Liver (tissue), 3 donors: ENCODE results near the gene KCNJ5.

Experiments
- EGR1 ChIP-seq, 2 donors: IDR thresholded peaks; 2 replicates each; pipeline ENCODE4 v1.6.1; 2016 to 2018; ENCODE audit warnings: antibody characterized with exemption in 2 of 2, low read depth in 2 of 2
- FOXA2 ChIP-seq: IDR thresholded peaks from 2 replicates; pipeline ENCODE4 v1.6.1; 2016; ENCODE audit warnings: antibody characterized with exemption
- GABPA ChIP-seq, 2 donors: IDR thresholded peaks in 1 of 2; conservative IDR thresholded peaks in 1 of 2; 2 replicates each; pipeline ENCODE4 v1.6.1; 2016; ENCODE audit warnings: antibody characterized with exemption in 2 of 2, mild to moderate bottlenecking in 1 of 2, moderate library complexity in 1 of 2
- HNF4A ChIP-seq, 2 donors: conservative IDR thresholded peaks; 2 replicates each; pipeline ENCODE4 v1.6.1; 2016; ENCODE audit warnings: antibody characterized with exemption in 2 of 2, mild to moderate bottlenecking in 2 of 2
- HNF4G ChIP-seq: IDR thresholded peaks from 2 replicates; pipeline ENCODE4 v1.6.1; 2016; ENCODE audit warnings: antibody characterized with exemption
- JUND ChIP-seq, 2 donors: IDR thresholded peaks; 2 replicates each; pipeline ENCODE4 v1.6.1; 2016; ENCODE audit warnings: antibody characterized with exemption in 2 of 2
- RXRA ChIP-seq, 2 donors: IDR thresholded peaks; 2 replicates each; pipeline ENCODE4 v1.6.1; 2017 to 2018; ENCODE audit warnings: antibody characterized with exemption in 2 of 2, mild to moderate bottlenecking in 1 of 2
- SP1 ChIP-seq: IDR thresholded peaks from 2 replicates; pipeline ENCODE4 v1.6.1; 2018; ENCODE audit warnings: antibody characterized with exemption, mild to moderate bottlenecking
- TAF1 ChIP-seq: conservative IDR thresholded peaks from 2 replicates; pipeline ENCODE4 v1.6.1; 2016; ENCODE audit warnings: antibody characterized with exemption, mild to moderate bottlenecking
- YY1 ChIP-seq: IDR thresholded peaks from 2 replicates; pipeline ENCODE4 v1.6.1; 2016; ENCODE audit warnings: antibody characterized with exemption, mild to moderate bottlenecking
- TF ChIP-seq, protein P1 (sequence below): fragments of 150-350 bp; IDR thresholded peaks from 2 replicates; pipeline ENCODE4 v1.5.1; 2017; ENCODE audit warnings: improper control_type of control experiment, low read depth, low read length; ENCODE audit not compliant: missing input control
- TF ChIP-seq, protein P2 (sequence below): IDR thresholded peaks from 2 replicates; pipeline ENCODE4 v1.6.1; 2016; ENCODE audit warnings: antibody characterized with exemption
- TF ChIP-seq, protein P3 (sequence below): IDR thresholded peaks from 2 replicates; pipeline ENCODE4 v1.6.1; 2016; ENCODE audit warnings: antibody characterized with exemption
- TF ChIP-seq, protein P4 (sequence below): IDR thresholded peaks from 2 replicates; pipeline ENCODE4 v1.6.1; 2016; ENCODE audit warnings: antibody characterized with exemption, mild to moderate bottlenecking
- donor health status: healthy.
- donor health status: healthy.

DNA sequence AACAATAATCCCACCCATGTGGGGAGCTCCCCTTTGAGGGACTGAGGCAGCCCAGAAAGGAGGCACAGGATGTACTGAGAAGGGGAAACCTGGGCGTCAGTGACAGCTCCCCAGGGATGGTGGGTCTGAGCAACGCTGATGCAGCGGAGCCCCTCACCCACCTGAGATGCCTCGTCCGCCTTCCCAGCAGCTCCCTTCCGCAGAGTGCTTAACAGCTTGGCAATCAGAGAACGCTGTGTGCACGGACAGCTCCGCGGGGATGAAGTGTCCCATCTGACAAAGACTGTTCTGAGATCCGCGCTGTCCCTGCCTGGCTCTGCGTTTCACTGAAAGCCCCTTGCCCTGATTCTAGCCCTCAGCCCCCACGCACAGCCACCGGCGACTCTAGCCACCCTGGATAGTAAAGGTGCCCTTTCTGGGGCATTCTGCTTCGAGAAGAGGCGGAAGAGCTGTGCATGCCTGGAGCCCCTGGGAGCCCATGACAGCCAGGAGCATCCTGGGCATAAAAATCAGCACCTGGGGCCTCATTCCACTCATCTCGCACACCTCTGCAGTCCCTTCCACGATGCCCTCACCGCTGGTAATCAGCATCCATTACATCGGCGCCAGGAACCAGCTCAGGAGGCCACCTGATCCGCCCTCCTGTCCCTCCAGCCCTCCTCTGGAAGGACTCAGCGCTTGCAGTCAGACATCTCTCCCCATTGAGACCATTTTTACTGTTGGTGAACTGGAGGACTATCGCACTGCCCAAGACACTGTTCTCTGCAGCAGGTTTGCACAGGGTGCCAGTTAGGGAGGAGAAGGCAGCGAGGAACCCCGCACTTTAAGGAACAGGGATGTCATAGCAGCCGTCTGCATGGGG is 10.7 kb downstream of the KCNJ5 start:
- TF ChIP-seq, protein P1, sequence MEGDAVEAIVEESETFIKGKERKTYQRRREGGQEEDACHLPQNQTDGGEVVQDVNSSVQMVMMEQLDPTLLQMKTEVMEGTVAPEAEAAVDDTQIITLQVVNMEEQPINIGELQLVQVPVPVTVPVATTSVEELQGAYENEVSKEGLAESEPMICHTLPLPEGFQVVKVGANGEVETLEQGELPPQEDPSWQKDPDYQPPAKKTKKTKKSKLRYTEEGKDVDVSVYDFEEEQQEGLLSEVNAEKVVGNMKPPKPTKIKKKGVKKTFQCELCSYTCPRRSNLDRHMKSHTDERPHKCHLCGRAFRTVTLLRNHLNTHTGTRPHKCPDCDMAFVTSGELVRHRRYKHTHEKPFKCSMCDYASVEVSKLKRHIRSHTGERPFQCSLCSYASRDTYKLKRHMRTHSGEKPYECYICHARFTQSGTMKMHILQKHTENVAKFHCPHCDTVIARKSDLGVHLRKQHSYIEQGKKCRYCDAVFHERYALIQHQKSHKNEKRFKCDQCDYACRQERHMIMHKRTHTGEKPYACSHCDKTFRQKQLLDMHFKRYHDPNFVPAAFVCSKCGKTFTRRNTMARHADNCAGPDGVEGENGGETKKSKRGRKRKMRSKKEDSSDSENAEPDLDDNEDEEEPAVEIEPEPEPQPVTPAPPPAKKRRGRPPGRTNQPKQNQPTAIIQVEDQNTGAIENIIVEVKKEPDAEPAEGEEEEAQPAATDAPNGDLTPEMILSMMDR: no peak
- TF ChIP-seq RXRA (IDR thresholded peaks at IDR 0.05) (no peak), HNF4A (conservative IDR thresholded peaks at IDR 0.05) (no peak), TAF1 (no peak), JUND (IDR thresholded peaks at IDR 0.05) (no peak), YY1 (no peak), GABPA (IDR thresholded peaks at IDR 0.05 in 1 of 2, conservative IDR thresholded peaks at IDR 0.05 in 1 of 2) (no peak), FOXA2 (no peak), SP1 (no peak), EGR1 (IDR thresholded peaks at IDR 0.05; ENCODE audit: low read depth in 2 of 2) (no peak), HNF4G (no peak)
- TF ChIP-seq, protein P2, sequence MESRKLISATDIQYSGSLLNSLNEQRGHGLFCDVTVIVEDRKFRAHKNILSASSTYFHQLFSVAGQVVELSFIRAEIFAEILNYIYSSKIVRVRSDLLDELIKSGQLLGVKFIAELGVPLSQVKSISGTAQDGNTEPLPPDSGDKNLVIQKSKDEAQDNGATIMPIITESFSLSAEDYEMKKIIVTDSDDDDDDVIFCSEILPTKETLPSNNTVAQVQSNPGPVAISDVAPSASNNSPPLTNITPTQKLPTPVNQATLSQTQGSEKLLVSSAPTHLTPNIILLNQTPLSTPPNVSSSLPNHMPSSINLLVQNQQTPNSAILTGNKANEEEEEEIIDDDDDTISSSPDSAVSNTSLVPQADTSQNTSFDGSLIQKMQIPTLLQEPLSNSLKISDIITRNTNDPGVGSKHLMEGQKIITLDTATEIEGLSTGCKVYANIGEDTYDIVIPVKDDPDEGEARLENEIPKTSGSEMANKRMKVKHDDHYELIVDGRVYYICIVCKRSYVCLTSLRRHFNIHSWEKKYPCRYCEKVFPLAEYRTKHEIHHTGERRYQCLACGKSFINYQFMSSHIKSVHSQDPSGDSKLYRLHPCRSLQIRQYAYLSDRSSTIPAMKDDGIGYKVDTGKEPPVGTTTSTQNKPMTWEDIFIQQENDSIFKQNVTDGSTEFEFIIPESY: no peak
- TF ChIP-seq, protein P3, sequence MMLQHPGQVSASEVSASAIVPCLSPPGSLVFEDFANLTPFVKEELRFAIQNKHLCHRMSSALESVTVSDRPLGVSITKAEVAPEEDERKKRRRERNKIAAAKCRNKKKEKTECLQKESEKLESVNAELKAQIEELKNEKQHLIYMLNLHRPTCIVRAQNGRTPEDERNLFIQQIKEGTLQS: no peak
- TF ChIP-seq, protein P4, sequence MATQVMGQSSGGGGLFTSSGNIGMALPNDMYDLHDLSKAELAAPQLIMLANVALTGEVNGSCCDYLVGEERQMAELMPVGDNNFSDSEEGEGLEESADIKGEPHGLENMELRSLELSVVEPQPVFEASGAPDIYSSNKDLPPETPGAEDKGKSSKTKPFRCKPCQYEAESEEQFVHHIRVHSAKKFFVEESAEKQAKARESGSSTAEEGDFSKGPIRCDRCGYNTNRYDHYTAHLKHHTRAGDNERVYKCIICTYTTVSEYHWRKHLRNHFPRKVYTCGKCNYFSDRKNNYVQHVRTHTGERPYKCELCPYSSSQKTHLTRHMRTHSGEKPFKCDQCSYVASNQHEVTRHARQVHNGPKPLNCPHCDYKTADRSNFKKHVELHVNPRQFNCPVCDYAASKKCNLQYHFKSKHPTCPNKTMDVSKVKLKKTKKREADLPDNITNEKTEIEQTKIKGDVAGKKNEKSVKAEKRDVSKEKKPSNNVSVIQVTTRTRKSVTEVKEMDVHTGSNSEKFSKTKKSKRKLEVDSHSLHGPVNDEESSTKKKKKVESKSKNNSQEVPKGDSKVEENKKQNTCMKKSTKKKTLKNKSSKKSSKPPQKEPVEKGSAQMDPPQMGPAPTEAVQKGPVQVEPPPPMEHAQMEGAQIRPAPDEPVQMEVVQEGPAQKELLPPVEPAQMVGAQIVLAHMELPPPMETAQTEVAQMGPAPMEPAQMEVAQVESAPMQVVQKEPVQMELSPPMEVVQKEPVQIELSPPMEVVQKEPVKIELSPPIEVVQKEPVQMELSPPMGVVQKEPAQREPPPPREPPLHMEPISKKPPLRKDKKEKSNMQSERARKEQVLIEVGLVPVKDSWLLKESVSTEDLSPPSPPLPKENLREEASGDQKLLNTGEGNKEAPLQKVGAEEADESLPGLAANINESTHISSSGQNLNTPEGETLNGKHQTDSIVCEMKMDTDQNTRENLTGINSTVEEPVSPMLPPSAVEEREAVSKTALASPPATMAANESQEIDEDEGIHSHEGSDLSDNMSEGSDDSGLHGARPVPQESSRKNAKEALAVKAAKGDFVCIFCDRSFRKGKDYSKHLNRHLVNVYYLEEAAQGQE: no peak
